Natural killer cell (primary cell): ENCODE results near the gene CLPX. TPM values are rescaled to one million over a fixed set of nuclear protein-coding genes. Genes with fewer than 3 reads are reported as not detected.
"Not testable (repeated sequence)": the region's sequence is repeated elsewhere in the genome, so short reads cannot be mapped to it uniquely, and the experiment has no call there.

Experiments used
- ATAC-seq, 3 donors: fragments of 150-1000 bp in 2 of 3; fragments of 200-7000 bp in 1 of 3; cut with Tn5 transposase; 1 replicate in 1 of 3; 2 replicates in 2 of 3; pipeline ENCODE4 v1.10.0; 2021; ENCODE audit warnings: mild to moderate bottlenecking in 2 of 3, moderate library complexity in 2 of 3
- DNase-seq, 2 donors: peaks; one replicate each; pipeline versions ENCODE4 v3.0.0 to v3.0.0-alpha.2; 2013 to 2021; ENCODE audit warnings: mixed read lengths in 1 of 2
- H3K27ac ChIP-seq: one replicate; pipeline ENCODE4 v1.5.1; 2013; ENCODE audit warnings: mild to moderate bottlenecking, low read length
- H3K27me3 ChIP-seq: one replicate; pipeline ENCODE4 v1.6.1; 2013; ENCODE audit warnings: low read length; ENCODE audit not compliant: control insufficient read depth, insufficient read depth
- H3K36me3 ChIP-seq: one replicate; pipeline ENCODE4 v1.6.1; 2013; ENCODE audit warnings: low read length; ENCODE audit not compliant: control insufficient read depth, insufficient read depth
- H3K4me1 ChIP-seq: one replicate; pipeline ENCODE4 v1.6.1; 2013; ENCODE audit warnings: low read length; ENCODE audit not compliant: control insufficient read depth, insufficient read depth
- H3K4me3 ChIP-seq: one replicate; pipeline ENCODE4 v1.5.1; 2013; ENCODE audit warnings: low read length
- H3K9me3 ChIP-seq: one replicate; pipeline ENCODE4 v1.6.1; 2013; ENCODE audit warnings: low read length; ENCODE audit not compliant: control insufficient read depth, insufficient read depth
- H3K27ac Mint-ChIP-seq, 2 donors: one replicate each; pipeline ENCODE4 v1.8.0; 2022; ENCODE audit warnings: mild to moderate bottlenecking in 2 of 2, mixed read lengths in 2 of 2, moderate library complexity in 1 of 2
- H3K27me3 Mint-ChIP-seq, 2 donors: one replicate each; pipeline ENCODE4 v1.8.0; 2022; ENCODE audit warnings: low read depth in 2 of 2, mixed read lengths in 2 of 2
- H3K36me3 Mint-ChIP-seq: one replicate; pipeline ENCODE4 v1.8.0; 2022; ENCODE audit warnings: mixed read lengths
- H3K4me1 Mint-ChIP-seq, 2 donors: one replicate each; pipeline ENCODE4 v1.8.0; 2022; ENCODE audit warnings: mixed read lengths in 2 of 2
- H3K4me3 Mint-ChIP-seq: one replicate; pipeline ENCODE4 v1.8.0; 2022; ENCODE audit warnings: mild to moderate bottlenecking, moderate library complexity, mixed read lengths
- H3K9me3 Mint-ChIP-seq, 2 donors: one replicate each; pipeline ENCODE4 v1.8.0; 2022; ENCODE audit warnings: mixed read lengths in 2 of 2
- WGBS: methylation state at CpG from one replicate; pipeline ENCODE4 v1.1.7; 2013; ENCODE audit warnings: missing lambda C conversion rate; ENCODE audit not compliant: insufficient coverage; 5-methylcytosine and 5-hydroxymethylcytosine counted together
- intact Hi-C: fragments of 100-400 bp; cut with micrococcal nuclease; formaldehyde crosslinking; loops from one replicate; pipeline ENCODE4 v1.14.2; 2022
- total RNA-seq, 4 donors: library from RNA; stranded (reverse); fragments of 120-200 nt in 1 of 4; gene quantifications; one replicate each; pipeline versions ENCODE4 v1.2.3 to v1.2.4, GENCODE V29; 2013 to 2022
- TF ChIP-seq, protein P1 (sequence below): fragments of 200-600 bp; IDR thresholded peaks from one replicate; pipeline ENCODE4 v1.8.0; 2022; ENCODE audit warnings: antibody characterized with exemption

Gene CLPX
- total RNA-seq, 3 donors from 2014 or later (not counting 1 experiment from before 2014, with no cell fraction given): 35.4 to 39.9 (median 38.2) TPM

DNA sequence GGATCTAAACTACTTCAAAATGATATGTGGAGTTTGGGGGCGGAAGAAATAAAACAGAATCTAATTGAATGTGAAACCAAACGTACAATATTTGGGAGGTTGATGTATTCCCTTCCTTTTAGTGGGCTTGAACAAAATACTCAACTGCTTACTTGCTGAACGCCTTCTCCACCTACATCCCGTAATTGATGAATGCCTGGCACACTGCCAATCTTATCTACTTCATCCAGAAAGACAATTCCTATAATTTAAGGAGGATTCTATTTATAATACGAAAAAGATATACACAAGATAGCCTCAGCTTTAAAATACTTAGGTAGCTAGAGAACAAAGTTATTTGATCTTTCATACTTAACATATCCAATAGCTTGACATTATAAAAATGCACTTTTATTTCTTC is 28.4 kb downstream of the CLPX start:
- no peak for DNase-seq
- Histone ChIP-seq H3K27ac (no peak overlapping the region), H3K36me3 (peaks cover 64% of the 10 kb centered on the region), H3K4me1 (no peaks in the 10 kb centered on the region), H3K27me3 (no peaks in the 10 kb centered on the region), H3K9me3 (no peaks in the 10 kb centered on the region), H3K4me3 (no peak overlapping the region)
- Mint-ChIP-seq H3K9me3 (no peaks in the 10 kb centered on the region), H3K27ac (no peak overlapping the region), H3K27me3 (no peaks in the 10 kb centered on the region), H3K4me1 (peaks cover 4 to 5% of the 10 kb centered on the region in 2 donors), H3K36me3 (peaks cover 17% of the 10 kb centered on the region), H3K4me3 (no peak overlapping the region)
- TF ChIP-seq, protein P1, sequence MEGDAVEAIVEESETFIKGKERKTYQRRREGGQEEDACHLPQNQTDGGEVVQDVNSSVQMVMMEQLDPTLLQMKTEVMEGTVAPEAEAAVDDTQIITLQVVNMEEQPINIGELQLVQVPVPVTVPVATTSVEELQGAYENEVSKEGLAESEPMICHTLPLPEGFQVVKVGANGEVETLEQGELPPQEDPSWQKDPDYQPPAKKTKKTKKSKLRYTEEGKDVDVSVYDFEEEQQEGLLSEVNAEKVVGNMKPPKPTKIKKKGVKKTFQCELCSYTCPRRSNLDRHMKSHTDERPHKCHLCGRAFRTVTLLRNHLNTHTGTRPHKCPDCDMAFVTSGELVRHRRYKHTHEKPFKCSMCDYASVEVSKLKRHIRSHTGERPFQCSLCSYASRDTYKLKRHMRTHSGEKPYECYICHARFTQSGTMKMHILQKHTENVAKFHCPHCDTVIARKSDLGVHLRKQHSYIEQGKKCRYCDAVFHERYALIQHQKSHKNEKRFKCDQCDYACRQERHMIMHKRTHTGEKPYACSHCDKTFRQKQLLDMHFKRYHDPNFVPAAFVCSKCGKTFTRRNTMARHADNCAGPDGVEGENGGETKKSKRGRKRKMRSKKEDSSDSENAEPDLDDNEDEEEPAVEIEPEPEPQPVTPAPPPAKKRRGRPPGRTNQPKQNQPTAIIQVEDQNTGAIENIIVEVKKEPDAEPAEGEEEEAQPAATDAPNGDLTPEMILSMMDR: no peak
- ATAC-seq: no peak
- intact Hi-C loops: no loop called here
- whole genome bisulfite sequencing: 95% methylated on average over 2 of the region's 5 CpGs

DNA sequence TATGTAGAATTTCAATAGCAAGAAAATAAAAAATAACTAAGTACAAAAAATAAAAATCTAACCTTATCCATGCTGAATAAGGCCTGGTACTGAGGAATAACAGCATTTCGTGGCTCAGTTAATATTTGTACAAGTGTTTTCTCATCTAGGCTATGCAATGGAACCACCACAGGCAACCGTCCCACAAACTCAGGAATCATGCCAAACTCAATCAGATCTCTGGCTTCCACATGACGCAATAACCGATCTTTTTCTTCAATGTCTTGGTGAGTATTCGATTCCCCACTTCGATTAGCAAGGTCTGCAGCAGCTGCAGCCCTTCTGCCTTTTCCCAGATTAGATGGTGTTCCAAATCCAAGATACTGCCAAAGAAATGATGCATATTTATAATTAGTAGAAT is 30.4 kb downstream of the CLPX start:
- DNase-seq (no peak), ATAC-seq (no peak)
- H3K27me3 Mint-ChIP-seq: no peaks in the 10 kb centered on the region
- no peaks in the 10 kb centered on the region for H3K27me3 ChIP-seq
- no peaks in the 10 kb centered on the region for H3K9me3 ChIP-seq
- TF ChIP-seq, protein P1: no peak
- 95% methylated on average over 6 of the region's 6 CpGs for WGBS
- no peak overlapping the region for H3K27ac Mint-ChIP-seq
- H3K27ac ChIP-seq: no peak overlapping the region
- H3K36me3 ChIP-seq: peaks cover 76% of the 10 kb centered on the region
- peaks cover 17% of the 10 kb centered on the region for H3K36me3 Mint-ChIP-seq
- H3K9me3 Mint-ChIP-seq: no peaks in the 10 kb centered on the region
- H3K4me1 ChIP-seq: no peaks in the 10 kb centered on the region
- intact Hi-C loops: no loop called here
- H3K4me3 ChIP-seq: no peak overlapping the region
- no peaks in the 10 kb centered on the region for H3K4me1 Mint-ChIP-seq
- no peak overlapping the region for H3K4me3 Mint-ChIP-seq

DNA sequence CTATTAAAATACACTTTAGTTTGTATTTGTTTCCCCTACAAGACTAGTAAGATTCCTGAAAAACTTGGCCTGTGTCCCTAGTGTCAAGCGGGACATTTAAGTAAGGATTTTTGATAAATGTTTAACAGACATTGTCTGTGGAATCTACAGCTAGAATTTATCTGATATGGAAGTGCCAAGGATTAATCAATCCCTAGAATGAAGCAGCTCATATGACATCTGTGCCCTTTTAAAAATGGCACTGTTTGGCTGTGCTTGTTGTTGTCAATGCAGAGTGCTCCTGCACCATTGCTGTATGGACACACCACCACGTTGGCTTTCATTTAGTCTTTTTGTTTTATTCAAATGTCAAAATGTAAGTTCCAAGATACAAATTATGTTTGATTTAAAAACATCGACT is 37.2 kb downstream of the CLPX start:
- Histone ChIP-seq H3K9me3 (no peaks in the 10 kb centered on the region), H3K4me3 (no peak overlapping the region), H3K27me3 (no peaks in the 10 kb centered on the region), H3K36me3 (peaks cover 29% of the 10 kb centered on the region), H3K27ac (no peak overlapping the region), H3K4me1 (no peaks in the 10 kb centered on the region)
- Mint-ChIP-seq H3K36me3 (no peaks in the 10 kb centered on the region), H3K27ac (peak overlapping the region; percentile 15 to 21), H3K27me3 (no peaks in the 10 kb centered on the region), H3K9me3 (no peaks in the 10 kb centered on the region), H3K4me1 (no peaks in the 10 kb centered on the region), H3K4me3 (no peak overlapping the region)
- intact Hi-C loops: no loop called here
- DNase-seq (no peak), ATAC-seq (no peak)
- WGBS: 95% methylated on average over 3 of the region's 3 CpGs
- TF ChIP-seq, protein P1: no peak

DNA sequence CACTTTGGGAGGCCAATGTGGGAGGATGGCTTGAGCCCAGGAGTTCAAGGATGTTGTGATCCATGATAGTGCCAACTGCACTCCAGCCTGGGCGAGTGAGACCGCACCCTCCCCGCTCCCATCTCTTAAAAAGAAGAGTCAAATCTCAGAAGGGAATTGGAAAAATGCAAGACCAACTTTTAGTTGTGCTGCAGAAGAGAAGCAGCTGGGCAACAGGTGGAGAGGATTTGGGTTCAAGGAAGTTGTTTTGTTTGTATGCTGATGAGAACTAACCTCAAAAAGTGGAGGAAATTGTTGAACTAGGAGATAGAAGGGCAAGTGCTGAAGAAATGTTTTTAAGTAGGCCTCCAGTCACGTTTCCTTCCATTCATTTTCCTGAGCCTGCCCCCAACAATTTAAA is 38.7 kb downstream of the CLPX start:
- no peak overlapping the region for H3K27ac Mint-ChIP-seq
- no peak overlapping the region for H3K27ac ChIP-seq
- DNase-seq (no peak), ATAC-seq (no peak)
- WGBS: 93% methylated on average over 4 of the region's 4 CpGs
- no peak overlapping the region for H3K4me3 Mint-ChIP-seq
- H3K4me1 Mint-ChIP-seq: no peaks in the 10 kb centered on the region
- no peak overlapping the region for H3K4me3 ChIP-seq
- H3K27me3 ChIP-seq: no peaks in the 10 kb centered on the region
- intact Hi-C loops: no loop called here
- no peaks in the 10 kb centered on the region for H3K36me3 Mint-ChIP-seq
- no peaks in the 10 kb centered on the region for H3K9me3 ChIP-seq
- no peaks in the 10 kb centered on the region for H3K9me3 Mint-ChIP-seq
- no peaks in the 10 kb centered on the region for H3K27me3 Mint-ChIP-seq
- H3K4me1 ChIP-seq: no peaks in the 10 kb centered on the region
- TF ChIP-seq, protein P1: no peak
- peaks cover 20% of the 10 kb centered on the region for H3K36me3 ChIP-seq

DNA sequence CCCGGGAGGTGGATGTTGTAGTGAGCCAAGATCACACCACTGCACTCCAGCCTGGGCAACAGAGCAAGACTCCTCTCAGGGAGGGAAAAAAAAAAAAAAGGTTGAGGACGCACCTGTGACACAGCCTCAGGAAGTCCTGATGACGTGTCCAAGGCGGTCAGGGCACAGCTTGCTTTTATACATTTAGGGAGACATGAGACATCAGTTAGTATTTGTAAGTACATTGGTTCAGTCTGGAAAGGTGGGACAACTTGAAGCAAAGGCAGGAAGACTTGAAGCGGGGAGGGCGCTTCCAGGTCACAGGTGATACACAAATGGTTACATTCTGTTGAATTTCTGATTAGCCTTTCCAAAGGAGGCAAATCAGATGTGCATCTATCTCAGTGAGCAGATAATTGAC is 46.5 kb downstream of the CLPX start:
- 92% methylated on average over 6 of the region's 6 CpGs for WGBS
- intact Hi-C loops: loop anchor here (10.0 kb wide), 1 partner anchor 46 kb away; the partner anchor contains the start of gene CLPX
- not testable (repeated sequence) for H3K4me3 ChIP-seq, H3K27me3 ChIP-seq, H3K36me3 ChIP-seq, H3K27me3 Mint-ChIP-seq, H3K9me3 Mint-ChIP-seq, H3K4me1 Mint-ChIP-seq, H3K36me3 Mint-ChIP-seq, DNase-seq, H3K4me1 ChIP-seq, H3K27ac ChIP-seq, H3K27ac Mint-ChIP-seq, ATAC-seq, H3K9me3 ChIP-seq, H3K4me3 Mint-ChIP-seq

DNA sequence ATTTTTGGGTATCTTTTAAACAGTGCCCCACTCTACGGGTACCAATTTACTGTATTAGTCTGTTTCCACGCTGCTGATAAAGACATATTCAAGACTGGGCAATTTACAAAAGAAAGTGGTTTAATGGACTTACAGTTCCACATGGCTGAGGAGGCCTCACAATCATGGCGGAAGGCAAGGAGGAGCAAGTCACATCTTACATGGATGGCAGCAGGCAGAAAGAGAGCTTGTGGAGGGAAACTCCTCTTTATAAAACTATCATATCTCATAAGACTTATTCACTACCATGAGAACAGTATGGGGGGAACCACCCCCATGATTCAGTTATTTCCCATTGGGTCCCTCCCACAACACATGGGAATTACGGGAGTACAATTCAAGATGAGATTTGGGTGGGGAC is 47.2 kb downstream of the CLPX start:
- ATAC-seq, H3K27me3 Mint-ChIP-seq, H3K4me1 Mint-ChIP-seq, H3K9me3 ChIP-seq, DNase-seq, H3K36me3 Mint-ChIP-seq, H3K27me3 ChIP-seq, H3K4me3 Mint-ChIP-seq, H3K4me1 ChIP-seq, H3K27ac Mint-ChIP-seq, H3K4me3 ChIP-seq, H3K9me3 Mint-ChIP-seq, H3K36me3 ChIP-seq, H3K27ac ChIP-seq: not testable (repeated sequence)
- intact Hi-C loops: loop anchor here (10.0 kb wide), 1 partner anchor 47 kb away; the partner anchor contains the start of gene CLPX
- WGBS: 98% methylated on average over 3 of the region's 4 CpGs
